ENCODE data around the gene IMP4. TPM values are rescaled to one million over a fixed set of nuclear protein-coding genes. Genes with fewer than 3 reads are reported as not detected.
A peak's percentile ranks its signal among the peaks of the same experiment; 100 is the strongest.

Gene IMP4
- total RNA-seq, 2 donors from 2014 or later = 67.4 to 166 TPM

DNA sequence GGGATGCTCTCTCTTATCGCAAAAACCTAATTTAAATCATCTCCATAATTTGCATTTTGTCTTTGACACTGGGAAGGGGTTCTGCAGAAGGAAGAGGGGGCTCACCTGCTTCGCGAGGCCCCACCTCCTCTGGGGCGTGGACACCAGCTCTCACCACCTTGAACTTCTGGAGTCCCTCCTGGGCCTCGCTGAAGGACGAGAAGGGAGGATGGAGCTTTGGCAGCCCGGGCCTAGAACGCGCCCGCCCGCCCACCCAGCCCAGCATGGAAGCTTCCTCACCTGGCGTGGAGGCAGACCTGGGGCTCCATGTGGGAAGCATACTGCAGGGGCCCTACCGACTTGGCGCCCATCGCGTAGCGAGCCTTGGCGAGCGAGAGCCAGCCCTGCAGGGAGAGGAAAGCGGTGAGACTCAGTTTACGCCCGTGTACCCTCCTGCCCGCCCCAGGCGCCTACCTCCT, 1.1 kb upstream of the IMP4 start:
- DNase-seq (ENCODE audit: low spot score) (no peak), ATAC-seq (ENCODE audit: insufficient number of reproducible peaks, low FRiP score, low read depth) (no peak)
- TF ChIP-seq, protein P1, sequence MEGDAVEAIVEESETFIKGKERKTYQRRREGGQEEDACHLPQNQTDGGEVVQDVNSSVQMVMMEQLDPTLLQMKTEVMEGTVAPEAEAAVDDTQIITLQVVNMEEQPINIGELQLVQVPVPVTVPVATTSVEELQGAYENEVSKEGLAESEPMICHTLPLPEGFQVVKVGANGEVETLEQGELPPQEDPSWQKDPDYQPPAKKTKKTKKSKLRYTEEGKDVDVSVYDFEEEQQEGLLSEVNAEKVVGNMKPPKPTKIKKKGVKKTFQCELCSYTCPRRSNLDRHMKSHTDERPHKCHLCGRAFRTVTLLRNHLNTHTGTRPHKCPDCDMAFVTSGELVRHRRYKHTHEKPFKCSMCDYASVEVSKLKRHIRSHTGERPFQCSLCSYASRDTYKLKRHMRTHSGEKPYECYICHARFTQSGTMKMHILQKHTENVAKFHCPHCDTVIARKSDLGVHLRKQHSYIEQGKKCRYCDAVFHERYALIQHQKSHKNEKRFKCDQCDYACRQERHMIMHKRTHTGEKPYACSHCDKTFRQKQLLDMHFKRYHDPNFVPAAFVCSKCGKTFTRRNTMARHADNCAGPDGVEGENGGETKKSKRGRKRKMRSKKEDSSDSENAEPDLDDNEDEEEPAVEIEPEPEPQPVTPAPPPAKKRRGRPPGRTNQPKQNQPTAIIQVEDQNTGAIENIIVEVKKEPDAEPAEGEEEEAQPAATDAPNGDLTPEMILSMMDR (IDR thresholded peaks at IDR 0.05) = no peak
- peak overlapping the region; percentile 75 for H3K4me3 ChIP-seq
- no peaks in the 10 kb centered on the region for H3K27me3 ChIP-seq (replicated peaks; ENCODE audit: insufficient read depth)
- peaks cover 7 to 16% of the 10 kb centered on the region in 2 donors for H3K4me1 ChIP-seq (ENCODE audit: control insufficient read depth in 1 of 2, low read depth in 2 of 2)
- peaks cover 30% of the 10 kb centered on the region for H3K36me3 ChIP-seq
- peak overlapping the region; percentile 90 to 95 for H3K27ac ChIP-seq
- H3K9me3 ChIP-seq = no peaks in the 10 kb centered on the region

- Histone ChIP-seq H3K27me3 (replicated peaks; ENCODE audit: insufficient read depth) (no peaks in the 10 kb centered on the region), H3K4me1 (ENCODE audit: control insufficient read depth in 1 of 2, low read depth in 2 of 2) (peaks cover 7 to 16% of the 10 kb centered on the region in 2 donors), H3K4me3 (peak overlapping the region; percentile 75), H3K36me3 (peaks cover 35% of the 10 kb centered on the region), H3K9me3 (no peaks in the 10 kb centered on the region), H3K27ac (peak overlapping the region; percentile 90 to 95)
- DNase-seq (ENCODE audit: low spot score) = peak; percentile 66
- peak; percentile 84 for ATAC-seq (ENCODE audit: insufficient number of reproducible peaks, low FRiP score, low read depth)
- TF ChIP-seq, protein P1 (IDR thresholded peaks at IDR 0.05) = no peak
Measured at GRCh38 chr2:130342020-130342532, 621 bp upstream of the IMP4 start.

DNA sequence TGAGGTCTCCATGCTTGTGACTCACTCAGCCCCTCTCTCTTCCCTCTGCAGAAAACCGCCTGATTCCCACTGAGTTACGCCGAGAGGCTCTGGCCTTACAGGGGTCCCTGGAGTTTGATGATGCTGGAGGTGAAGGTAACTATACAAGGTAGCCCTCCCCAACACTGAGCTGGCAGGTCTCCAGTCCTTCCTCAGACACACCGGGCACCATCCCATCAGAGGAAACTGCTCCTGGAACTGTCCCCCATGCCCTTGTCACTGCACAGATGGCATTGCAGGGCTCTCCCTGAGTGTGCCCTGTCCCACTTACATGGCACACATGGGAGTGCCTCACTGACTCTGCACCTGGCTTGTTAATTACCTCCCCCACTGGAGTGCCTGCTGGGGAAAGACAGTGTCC, 1.9 kb downstream of the IMP4 start:
- TF ChIP-seq, protein P1 (IDR thresholded peaks at IDR 0.05) = no peak
- DNase-seq (ENCODE audit: low spot score) (no peak), ATAC-seq (ENCODE audit: insufficient number of reproducible peaks, low FRiP score, low read depth) (no peak)
- Histone ChIP-seq H3K4me1 (ENCODE audit: control insufficient read depth in 1 of 2, low read depth in 2 of 2) (peaks cover 7 to 16% of the 10 kb centered on the region in 2 donors), H3K27me3 (replicated peaks; ENCODE audit: insufficient read depth) (no peaks in the 10 kb centered on the region), H3K36me3 (peaks cover 32% of the 10 kb centered on the region), H3K4me3 (no peak overlapping the region), H3K9me3 (no peaks in the 10 kb centered on the region), H3K27ac (no peak overlapping the region)

DNA sequence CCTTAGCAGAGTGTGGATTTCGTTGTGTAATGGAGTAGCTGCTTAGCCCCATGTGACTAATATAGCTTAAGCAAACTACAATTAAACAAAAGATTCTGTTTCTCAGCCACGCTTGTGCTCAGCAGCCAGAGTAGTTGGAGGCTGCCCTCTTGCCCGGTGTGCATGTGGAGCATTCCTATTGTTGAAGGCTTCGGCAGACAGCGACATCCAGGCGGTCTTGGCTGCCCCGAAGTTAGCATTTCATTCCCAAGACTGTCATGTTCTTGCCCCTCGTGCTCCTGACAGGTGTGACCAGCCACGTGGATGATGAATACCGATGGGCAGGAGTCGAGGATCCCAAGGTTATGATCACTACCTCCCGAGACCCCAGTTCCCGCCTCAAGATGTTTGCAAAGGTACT, 2.4 kb downstream of the IMP4 start:
- no peaks in the 10 kb centered on the region for H3K9me3 ChIP-seq
- H3K27ac ChIP-seq = no peak overlapping the region
- peaks cover 7 to 16% of the 10 kb centered on the region in 2 donors for H3K4me1 ChIP-seq (ENCODE audit: control insufficient read depth in 1 of 2, low read depth in 2 of 2)
- no peak overlapping the region for H3K4me3 ChIP-seq
- ATAC-seq (ENCODE audit: insufficient number of reproducible peaks, low FRiP score, low read depth) (no peak), DNase-seq (ENCODE audit: low spot score) (no peak)
- no peaks in the 10 kb centered on the region for H3K27me3 ChIP-seq (replicated peaks; ENCODE audit: insufficient read depth)
- TF ChIP-seq, protein P1 (IDR thresholded peaks at IDR 0.05) = no peak
- H3K36me3 ChIP-seq = peaks cover 31% of the 10 kb centered on the region

DNA sequence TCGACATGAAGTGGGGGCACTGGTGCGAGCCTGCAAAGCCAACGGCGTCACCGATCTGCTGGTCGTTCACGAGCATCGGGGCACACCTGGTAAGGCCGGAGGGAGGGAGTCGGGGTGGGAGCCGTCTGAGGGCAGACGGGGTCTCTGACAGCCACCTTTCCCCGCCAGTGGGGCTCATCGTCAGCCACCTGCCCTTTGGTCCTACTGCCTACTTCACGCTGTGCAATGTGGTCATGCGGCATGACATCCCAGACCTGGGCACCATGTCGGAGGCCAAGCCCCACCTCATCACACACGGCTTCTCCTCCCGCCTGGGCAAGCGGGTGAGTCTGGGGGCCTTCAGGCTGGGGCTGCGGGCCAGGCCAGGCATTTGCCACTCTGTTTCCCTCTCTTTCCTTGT, 2.9 kb downstream of the IMP4 start:
- Histone ChIP-seq H3K4me1 (ENCODE audit: control insufficient read depth in 1 of 2, low read depth in 2 of 2) (peaks cover 7 to 16% of the 10 kb centered on the region in 2 donors), H3K27me3 (replicated peaks; ENCODE audit: insufficient read depth) (no peaks in the 10 kb centered on the region), H3K4me3 (no peak overlapping the region), H3K36me3 (peaks cover 29% of the 10 kb centered on the region), H3K9me3 (no peaks in the 10 kb centered on the region), H3K27ac (no peak overlapping the region)
- TF ChIP-seq, protein P1 (IDR thresholded peaks at IDR 0.05) = no peak
- DNase-seq (ENCODE audit: low spot score) (no peak), ATAC-seq (ENCODE audit: insufficient number of reproducible peaks, low FRiP score, low read depth) (no peak)

Data from thoracic aorta (tissue), 2 donors.